Measurements from ENCODE around the gene PLXDC1. TPM values are rescaled to one million over a fixed set of nuclear protein-coding genes. Genes with fewer than 3 reads are reported as not detected.

PLXDC1 gene
- total RNA-seq, 1 experiment from 2014 or later: 0.75 TPM

- no peaks in the 10 kb centered on the region for H3K9me3 ChIP-seq (ENCODE audit: low read depth, low read length, poor library complexity, severe bottlenecking)
- no peak for TF ChIP-seq EZH2 (IDR thresholded peaks at IDR 0.05; ENCODE audit: borderline replicate concordance, low read depth, low read length, poor library complexity, severe bottlenecking)
- TF ChIP-seq, protein P1, sequence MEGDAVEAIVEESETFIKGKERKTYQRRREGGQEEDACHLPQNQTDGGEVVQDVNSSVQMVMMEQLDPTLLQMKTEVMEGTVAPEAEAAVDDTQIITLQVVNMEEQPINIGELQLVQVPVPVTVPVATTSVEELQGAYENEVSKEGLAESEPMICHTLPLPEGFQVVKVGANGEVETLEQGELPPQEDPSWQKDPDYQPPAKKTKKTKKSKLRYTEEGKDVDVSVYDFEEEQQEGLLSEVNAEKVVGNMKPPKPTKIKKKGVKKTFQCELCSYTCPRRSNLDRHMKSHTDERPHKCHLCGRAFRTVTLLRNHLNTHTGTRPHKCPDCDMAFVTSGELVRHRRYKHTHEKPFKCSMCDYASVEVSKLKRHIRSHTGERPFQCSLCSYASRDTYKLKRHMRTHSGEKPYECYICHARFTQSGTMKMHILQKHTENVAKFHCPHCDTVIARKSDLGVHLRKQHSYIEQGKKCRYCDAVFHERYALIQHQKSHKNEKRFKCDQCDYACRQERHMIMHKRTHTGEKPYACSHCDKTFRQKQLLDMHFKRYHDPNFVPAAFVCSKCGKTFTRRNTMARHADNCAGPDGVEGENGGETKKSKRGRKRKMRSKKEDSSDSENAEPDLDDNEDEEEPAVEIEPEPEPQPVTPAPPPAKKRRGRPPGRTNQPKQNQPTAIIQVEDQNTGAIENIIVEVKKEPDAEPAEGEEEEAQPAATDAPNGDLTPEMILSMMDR (conservative IDR thresholded peaks at IDR 0.05; ENCODE audit: low read depth, low read length): no peak
- DNase-seq (ENCODE audit: low spot score): no peak
- H3K27ac ChIP-seq (ENCODE audit: low read depth, low read length, poor library complexity, severe bottlenecking): no peak overlapping the region
- ChIA-PET CTCF (no interaction called here), POLR2A (ENCODE audit: low non-redundant PET) (no interaction called here)
- H3K4me1 ChIP-seq (ENCODE audit: insufficient read depth, low read length, poor library complexity, severe bottlenecking): no peaks in the 10 kb centered on the region
- no peaks in the 10 kb centered on the region for H3K27me3 ChIP-seq (replicated peaks; ENCODE audit: insufficient read depth, low read depth, low read length, poor library complexity)
- no TSS peak for BruUV-seq (replicated peaks)
- no peaks in the 10 kb centered on the region for H3K36me3 ChIP-seq (ENCODE audit: insufficient read depth, low read length, poor library complexity, severe bottlenecking)
- intact Hi-C loops (cut with micrococcal nuclease; ENCODE audit: unreplicated experiment): no loop called here
- no peak overlapping the region for H3K4me3 ChIP-seq (ENCODE audit: low read depth, low read length, poor library complexity, severe bottlenecking)
Measured at GRCh38 chr17:39144416-39144840, 7.0 kb downstream of the PLXDC1 start.

DNA sequence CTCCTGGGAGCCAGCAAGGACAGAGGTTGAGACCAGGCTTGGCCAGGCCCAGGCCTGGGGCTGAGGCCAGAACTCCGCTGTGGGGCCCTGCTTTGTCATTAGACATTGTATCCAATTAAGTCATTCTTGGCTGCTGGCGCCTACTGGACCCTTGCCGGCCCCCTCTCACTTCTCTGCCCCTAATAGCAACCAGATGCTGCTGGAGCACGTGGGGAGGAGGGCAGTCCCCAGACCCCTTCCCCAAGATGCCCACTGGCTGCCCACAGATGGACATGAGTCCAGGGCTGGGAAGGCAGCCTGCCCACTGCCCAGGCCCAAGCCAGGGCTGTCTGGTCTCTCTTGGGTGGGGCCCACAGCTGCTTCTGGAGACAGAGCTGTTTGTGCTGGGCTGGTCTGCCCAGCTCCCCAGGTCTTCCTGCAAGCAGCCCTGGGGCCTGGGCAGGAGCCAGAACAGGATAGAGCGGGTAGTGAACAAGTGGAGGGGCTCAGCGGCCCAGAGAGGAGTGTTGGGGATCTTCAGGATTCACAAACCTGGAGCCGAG, 7.8 kb downstream of the PLXDC1 start:
- no peak overlapping the region for H3K4me3 ChIP-seq (ENCODE audit: low read depth, low read length, poor library complexity, severe bottlenecking)
- H3K9me3 ChIP-seq (ENCODE audit: low read depth, low read length, poor library complexity, severe bottlenecking): no peaks in the 10 kb centered on the region
- H3K27ac ChIP-seq (ENCODE audit: low read depth, low read length, poor library complexity, severe bottlenecking): no peak overlapping the region
- no peaks in the 10 kb centered on the region for H3K36me3 ChIP-seq (ENCODE audit: insufficient read depth, low read length, poor library complexity, severe bottlenecking)
- H3K27me3 ChIP-seq (replicated peaks; ENCODE audit: insufficient read depth, low read depth, low read length, poor library complexity): no peaks in the 10 kb centered on the region
- CTCF ChIA-PET: no interaction called here
- POLR2A ChIA-PET (ENCODE audit: low non-redundant PET): no interaction called here
- TF ChIP-seq EZH2 (IDR thresholded peaks at IDR 0.05; ENCODE audit: borderline replicate concordance, low read depth, low read length, poor library complexity, severe bottlenecking): no peak
- TF ChIP-seq, protein P1 (conservative IDR thresholded peaks at IDR 0.05; ENCODE audit: low read depth, low read length): no peak
- H3K4me1 ChIP-seq (ENCODE audit: insufficient read depth, low read length, poor library complexity, severe bottlenecking): no peaks in the 10 kb centered on the region
- intact Hi-C loops (cut with micrococcal nuclease; ENCODE audit: unreplicated experiment): no loop called here
- BruUV-seq (replicated peaks): no TSS peak
- DNase-seq (ENCODE audit: low spot score): no peak

GRCh38 chr17:39141915-39142664, 9.3 kb downstream of the PLXDC1 start:
- Histone ChIP-seq H3K4me1 (ENCODE audit: insufficient read depth, low read length, poor library complexity, severe bottlenecking) (no peaks in the 10 kb centered on the region), H3K36me3 (ENCODE audit: insufficient read depth, low read length, poor library complexity, severe bottlenecking) (no peaks in the 10 kb centered on the region), H3K9me3 (ENCODE audit: low read depth, low read length, poor library complexity, severe bottlenecking) (no peaks in the 10 kb centered on the region), H3K27ac (ENCODE audit: low read depth, low read length, poor library complexity, severe bottlenecking) (no peak overlapping the region), H3K27me3 (replicated peaks; ENCODE audit: insufficient read depth, low read depth, low read length, poor library complexity) (no peaks in the 10 kb centered on the region), H3K4me3 (ENCODE audit: low read depth, low read length, poor library complexity, severe bottlenecking) (no peak overlapping the region)
- intact Hi-C loops (cut with micrococcal nuclease; ENCODE audit: unreplicated experiment): no loop called here
- POLR2A ChIA-PET (ENCODE audit: low non-redundant PET): no interaction called here
- no peak for TF ChIP-seq EZH2 (IDR thresholded peaks at IDR 0.05; ENCODE audit: borderline replicate concordance, low read depth, low read length, poor library complexity, severe bottlenecking)
- TF ChIP-seq, protein P1 (conservative IDR thresholded peaks at IDR 0.05; ENCODE audit: low read depth, low read length): no peak
- DNase-seq (ENCODE audit: low spot score): no peak
- CTCF ChIA-PET: no interaction called here
- BruUV-seq (replicated peaks): no TSS peak

Data from A673 (cell line).